ENCODE measurements around the gene CUX1.
"Not testable (repeated sequence)": the region's sequence is repeated elsewhere in the genome, so short reads cannot be mapped to it uniquely, and the experiment has no call there.

CUX1 gene

GRCh38 chr7:102301367-102301766 lies 483.9 kb downstream of the CUX1 start:
- not testable (repeated sequence) for DNase-seq

- DNase-seq = no peak
These were observed 484.6 kb downstream of the CUX1 start for GRCh38 chr7:102302025-102302424.

GRCh38 chr7:102303669-102304422 lies 486.4 kb downstream of the CUX1 start:
- no peak for DNase-seq

GRCh38 chr7:102304668-102305067 lies 487.2 kb downstream of the CUX1 start:
- no peak for DNase-seq

GRCh38 chr7:102305414-102306268 lies 488.2 kb downstream of the CUX1 start:
- DNase-seq = no peak

GRCh38 chr7:102306916-102307677 lies 489.7 kb downstream of the CUX1 start:
- DNase-seq = no peak

GRCh38 chr7:102310414-102310815 lies 493.0 kb downstream of the CUX1 start:
- DNase-seq = no peak

- no peak for DNase-seq
These were observed 494.9 kb downstream of the CUX1 start for GRCh38 chr7:102312317-102312716.

GRCh38 chr7:102313997-102314780 lies 496.8 kb downstream of the CUX1 start:
- DNase-seq = no peak

- no peak for DNase-seq
These were observed 500.0 kb downstream of the CUX1 start for GRCh38 chr7:102317231-102318059.

GRCh38 chr7:102318482-102318971 lies 501.1 kb downstream of the CUX1 start:
- DNase-seq = no peak

- no peak for DNase-seq
These were observed 502.2 kb downstream of the CUX1 start for GRCh38 chr7:102319671-102320070.

GRCh38 chr7:102320181-102320580 lies 502.8 kb downstream of the CUX1 start:
- no peak for DNase-seq

GRCh38 chr7:102320601-102321350 lies 503.4 kb downstream of the CUX1 start:
- DNase-seq = no peak

- DNase-seq = no peak
These were observed 504.1 kb downstream of the CUX1 start for GRCh38 chr7:102321351-102322201.

- no peak for DNase-seq
These were observed 504.8 kb downstream of the CUX1 start for GRCh38 chr7:102322202-102322715.

- no peak for DNase-seq
These were observed 506.4 kb downstream of the CUX1 start for GRCh38 chr7:102323914-102324195.

GRCh38 chr7:102325106-102325505 lies 507.7 kb downstream of the CUX1 start:
- not testable (repeated sequence) for DNase-seq

- no peak for DNase-seq
These were observed 508.9 kb downstream of the CUX1 start for GRCh38 chr7:102326157-102326889.

All from activated CD4-positive, alpha-beta T cell treated with anti-CD3 and anti-CD28 coated beads, Interleukin-2, amount 50 U/mL, for 1 hour (primary cell).